ENCODE results near the gene SLC25A23.

The SLC25A23 gene

GRCh38 chr19:6476155-6476895, 16.7 kb upstream of the SLC25A23 start:
- no peaks in the 10 kb centered on the region for H3K36me3 ChIP-seq (ENCODE audit: insufficient read depth, low read length)
- H3K9me2 ChIP-seq (replicated peaks; ENCODE audit: low read depth, low read length), result no peaks in the 10 kb centered on the region
- H4K20me1 ChIP-seq (ENCODE audit: insufficient read depth, low read length, poor library complexity, severe bottlenecking), result no peaks in the 10 kb centered on the region
- H3K4me1 ChIP-seq (ENCODE audit: insufficient read depth, low read length, poor library complexity, severe bottlenecking), result peaks cover 7% of the 10 kb centered on the region
- no peaks in the 10 kb centered on the region for H3F3A ChIP-seq (ENCODE audit: low read depth)
- peaks cover 19% of the 10 kb centered on the region; the same call in 1 of the 2 replicates for H3K79me2 ChIP-seq (ENCODE audit: insufficient read depth, low read length)
- H3K9ac ChIP-seq (ENCODE audit: low read depth, low read length, poor library complexity, severe bottlenecking), result no peak overlapping the region
- no peak overlapping the region for H2AFZ ChIP-seq (ENCODE audit: low read length)
- H3K4me3 ChIP-seq (ENCODE audit: low read length, poor library complexity, severe bottlenecking), result no peak overlapping the region
- H3K27me3 ChIP-seq (ENCODE audit: insufficient read depth, low read length, poor library complexity, severe bottlenecking), result no peaks in the 10 kb centered on the region
- TF ChIP-seq EZH2phosphoT487 (IDR thresholded peaks at IDR 0.05; ENCODE audit: borderline replicate concordance), result no peak
- TF ChIP-seq, protein P1, sequence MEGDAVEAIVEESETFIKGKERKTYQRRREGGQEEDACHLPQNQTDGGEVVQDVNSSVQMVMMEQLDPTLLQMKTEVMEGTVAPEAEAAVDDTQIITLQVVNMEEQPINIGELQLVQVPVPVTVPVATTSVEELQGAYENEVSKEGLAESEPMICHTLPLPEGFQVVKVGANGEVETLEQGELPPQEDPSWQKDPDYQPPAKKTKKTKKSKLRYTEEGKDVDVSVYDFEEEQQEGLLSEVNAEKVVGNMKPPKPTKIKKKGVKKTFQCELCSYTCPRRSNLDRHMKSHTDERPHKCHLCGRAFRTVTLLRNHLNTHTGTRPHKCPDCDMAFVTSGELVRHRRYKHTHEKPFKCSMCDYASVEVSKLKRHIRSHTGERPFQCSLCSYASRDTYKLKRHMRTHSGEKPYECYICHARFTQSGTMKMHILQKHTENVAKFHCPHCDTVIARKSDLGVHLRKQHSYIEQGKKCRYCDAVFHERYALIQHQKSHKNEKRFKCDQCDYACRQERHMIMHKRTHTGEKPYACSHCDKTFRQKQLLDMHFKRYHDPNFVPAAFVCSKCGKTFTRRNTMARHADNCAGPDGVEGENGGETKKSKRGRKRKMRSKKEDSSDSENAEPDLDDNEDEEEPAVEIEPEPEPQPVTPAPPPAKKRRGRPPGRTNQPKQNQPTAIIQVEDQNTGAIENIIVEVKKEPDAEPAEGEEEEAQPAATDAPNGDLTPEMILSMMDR (conservative IDR thresholded peaks at IDR 0.05; ENCODE audit: low read length), result no peak
- no peaks in the 10 kb centered on the region for H3K9me3 ChIP-seq (ENCODE audit: insufficient read depth, low read depth, low read length)
- no peak overlapping the region for H3K4me2 ChIP-seq (ENCODE audit: low read depth, low read length, poor library complexity, severe bottlenecking)

- Histone ChIP-seq H3K4me3 (ENCODE audit: low read length, poor library complexity, severe bottlenecking) (no peak overlapping the region), H3K9me3 (ENCODE audit: insufficient read depth, low read depth, low read length) (no peaks in the 10 kb centered on the region), H3K9ac (ENCODE audit: low read depth, low read length, poor library complexity, severe bottlenecking) (no peak overlapping the region), H3K9me2 (replicated peaks; ENCODE audit: low read depth, low read length) (no peaks in the 10 kb centered on the region), H4K20me1 (ENCODE audit: insufficient read depth, low read length, poor library complexity, severe bottlenecking) (no peaks in the 10 kb centered on the region), H3K4me2 (ENCODE audit: low read depth, low read length, poor library complexity, severe bottlenecking) (no peak overlapping the region), H3K79me2 (ENCODE audit: insufficient read depth, low read length) (peaks cover 12% of the 10 kb centered on the region; the same call in 1 of the 2 replicates), H3F3A (ENCODE audit: low read depth) (no peaks in the 10 kb centered on the region), H3K36me3 (ENCODE audit: insufficient read depth, low read length) (no peaks in the 10 kb centered on the region), H2AFZ (ENCODE audit: low read length) (no peak overlapping the region), H3K4me1 (ENCODE audit: insufficient read depth, low read length, poor library complexity, severe bottlenecking) (no peaks in the 10 kb centered on the region), H3K27me3 (ENCODE audit: insufficient read depth, low read length, poor library complexity, severe bottlenecking) (no peaks in the 10 kb centered on the region)
- TF ChIP-seq EZH2phosphoT487 (IDR thresholded peaks at IDR 0.05; ENCODE audit: borderline replicate concordance), result no peak
- TF ChIP-seq, protein P1 (conservative IDR thresholded peaks at IDR 0.05; ENCODE audit: low read length), result no peak
These were observed 15.9 kb upstream of the SLC25A23 start for GRCh38 chr19:6475321-6476108.

DNA sequence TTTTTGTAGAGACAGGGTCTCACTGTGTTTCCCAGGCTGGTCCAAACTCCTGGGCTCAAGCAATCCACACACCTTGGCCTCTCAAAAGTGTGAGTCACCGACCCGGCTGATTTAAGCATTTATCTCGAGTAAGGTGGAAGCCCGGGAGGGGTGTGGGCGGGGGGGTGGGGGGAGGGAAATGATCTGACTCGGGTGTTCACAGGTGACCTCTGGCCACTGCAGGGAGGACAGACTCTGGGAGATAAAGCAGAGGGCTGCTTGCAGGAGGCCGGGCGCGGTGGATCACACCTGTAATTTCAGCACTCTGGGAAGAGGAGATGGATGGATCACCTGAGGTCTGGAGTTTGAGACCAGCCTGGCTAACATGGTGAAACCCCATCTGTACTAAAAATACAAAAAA, 14.1 kb upstream of the SLC25A23 start:
- no peak overlapping the region for H3K4me3 ChIP-seq (ENCODE audit: low read length, poor library complexity, severe bottlenecking)
- no peak overlapping the region for H3K4me2 ChIP-seq (ENCODE audit: low read depth, low read length, poor library complexity, severe bottlenecking)
- no peaks in the 10 kb centered on the region for H3K9me3 ChIP-seq (ENCODE audit: insufficient read depth, low read depth, low read length)
- no peaks in the 10 kb centered on the region for H3K27me3 ChIP-seq (ENCODE audit: insufficient read depth, low read length, poor library complexity, severe bottlenecking)
- no peaks in the 10 kb centered on the region for H3K9me2 ChIP-seq (replicated peaks; ENCODE audit: low read depth, low read length)
- H4K20me1 ChIP-seq (ENCODE audit: insufficient read depth, low read length, poor library complexity, severe bottlenecking), result no peaks in the 10 kb centered on the region
- no peaks in the 10 kb centered on the region for H3K36me3 ChIP-seq (ENCODE audit: insufficient read depth, low read length)
- H3K4me1 ChIP-seq (ENCODE audit: insufficient read depth, low read length, poor library complexity, severe bottlenecking), result no peaks in the 10 kb centered on the region
- TF ChIP-seq, protein P1 (conservative IDR thresholded peaks at IDR 0.05; ENCODE audit: low read length), result no peak
- no peak for TF ChIP-seq EZH2phosphoT487 (IDR thresholded peaks at IDR 0.05; ENCODE audit: borderline replicate concordance)
- H2AFZ ChIP-seq (ENCODE audit: low read length), result no peak overlapping the region
- H3K79me2 ChIP-seq (ENCODE audit: insufficient read depth, low read length), result no peaks in the 10 kb centered on the region
- H3F3A ChIP-seq (ENCODE audit: low read depth), result no peaks in the 10 kb centered on the region
- H3K9ac ChIP-seq (ENCODE audit: low read depth, low read length, poor library complexity, severe bottlenecking), result no peak overlapping the region
